Adrenal gland (tissue), 5 donors: ENCODE results near the gene CNTNAP2.

ENCODE experiments used
- CTCF ChIP-seq, 6 experiments: fragments of 450-650 bp in 4 of 6; fragments of 200-600 bp in 2 of 6; sonication (generic) in 1 of 6; IDR thresholded peaks; 1 replicate in 5 of 6; 2 replicates in 1 of 6; pipeline versions ENCODE4 v1.5.1 to v1.8.0; 2016 to 2021; ENCODE audit warnings: antibody characterized with exemption in 6 of 6, mild to moderate bottlenecking in 2 of 6, moderate library complexity in 1 of 6
- POLR2A ChIP-seq, 2 donors: fragments of 450-650 bp; IDR thresholded peaks; one replicate each; pipeline ENCODE4 v1.6.1; 2017; ENCODE audit warnings: antibody characterized with exemption in 2 of 2, mild to moderate bottlenecking in 2 of 2, moderate library complexity in 1 of 2
- donor health status: DM: no; HTN: no; CAD: no.

- no peak for TF ChIP-seq CTCF (IDR thresholded peaks at IDR 0.05)
- TF ChIP-seq POLR2A (IDR thresholded peaks at IDR 0.05) = no peak
Measured at GRCh38 chr7:147869456-147869855, 1752.9 kb downstream of the CNTNAP2 start.
